ENCODE measurements around the gene EGFLAM. TPM values are rescaled to one million over a fixed set of nuclear protein-coding genes. Genes with fewer than 3 reads are reported as not detected.
"Not testable (repeated sequence)": the region's sequence is repeated elsewhere in the genome, so short reads cannot be mapped to it uniquely, and the experiment has no call there.

EGFLAM gene
- total RNA-seq, 4 donors from 2014 or later = 3.5 to 6.7 (median 6.3) TPM

- H3K27ac ChIP-seq = no peak overlapping the region
- no peak for DNase-seq
- no peak overlapping the region for H3K4me3 ChIP-seq (replicated peaks in 1 of 3)
- no peaks in the 10 kb centered on the region for H3K36me3 ChIP-seq
- WGBS, 2 donors = 82 to 89% methylated on average over 5 of the region's 5 CpGs
- no peaks in the 10 kb centered on the region for H3K27me3 ChIP-seq
- TF ChIP-seq POLR2A (IDR thresholded peaks at IDR 0.05) (no peak), CTCF (IDR thresholded peaks at IDR 0.05) (no peak)
- no peaks in the 10 kb centered on the region for H3K9me3 ChIP-seq
- no peaks in the 10 kb centered on the region for H3K4me1 ChIP-seq
- intact Hi-C loops (cut with DNase I) = no loop called here
Measured at GRCh38 chr5:38329132-38329715, 70.9 kb downstream of the EGFLAM start.

- no peak for DNase-seq
- Histone ChIP-seq H3K9me3 (no peaks in the 10 kb centered on the region), H3K36me3 (no peaks in the 10 kb centered on the region), H3K27ac (no peak overlapping the region), H3K4me3 (replicated peaks in 1 of 3) (no peak overlapping the region), H3K4me1 (no peaks in the 10 kb centered on the region), H3K27me3 (no peaks in the 10 kb centered on the region)
- intact Hi-C loops (cut with DNase I) = no loop called here
- TF ChIP-seq POLR2A (IDR thresholded peaks at IDR 0.05) (no peak), CTCF (IDR thresholded peaks at IDR 0.05) (no peak)
- 83 to 92% methylated on average over 4 of the region's 4 CpGs for WGBS, 2 donors
Measured at GRCh38 chr5:38330207-38330606, 71.8 kb downstream of the EGFLAM start.

- Histone ChIP-seq H3K4me1 (no peaks in the 10 kb centered on the region), H3K27me3 (no peaks in the 10 kb centered on the region), H3K4me3 (replicated peaks in 1 of 3) (no peak overlapping the region), H3K9me3 (no peaks in the 10 kb centered on the region), H3K27ac (no peak overlapping the region), H3K36me3 (no peaks in the 10 kb centered on the region)
- intact Hi-C loops (cut with DNase I) = no loop called here
- WGBS, 2 donors = 71 to 81% methylated on average over 3 of the region's 3 CpGs
- TF ChIP-seq POLR2A (IDR thresholded peaks at IDR 0.05) (no peak), CTCF (IDR thresholded peaks at IDR 0.05) (no peak)
- DNase-seq = no peak
Measured at GRCh38 chr5:38331831-38332230, 73.5 kb downstream of the EGFLAM start.

- H3K36me3 ChIP-seq; H3K27me3 ChIP-seq; intact Hi-C loops (cut with DNase I); H3K4me3 ChIP-seq (replicated peaks in 1 of 3); H3K9me3 ChIP-seq; H3K4me1 ChIP-seq; H3K27ac ChIP-seq; DNase-seq: not testable (repeated sequence)
- 90% methylated on average over 4 of the region's 4 CpGs for WGBS, 2 donors
Measured at GRCh38 chr5:38333181-38333580, 74.8 kb downstream of the EGFLAM start.

- no peaks in the 10 kb centered on the region for H3K4me1 ChIP-seq
- no peak for TF ChIP-seq POLR2A (IDR thresholded peaks at IDR 0.05)
- TF ChIP-seq CTCF (IDR thresholded peaks at IDR 0.05) = no peak
- no peak overlapping the region for H3K27ac ChIP-seq
- intact Hi-C loops (cut with DNase I) = no loop called here
- DNase-seq = no peak
- no peak overlapping the region for H3K4me3 ChIP-seq (replicated peaks in 1 of 3)
- no peaks in the 10 kb centered on the region for H3K27me3 ChIP-seq
- no peaks in the 10 kb centered on the region for H3K9me3 ChIP-seq
- 44 to 55% methylated on average over 11 of the region's 11 CpGs for WGBS, 2 donors
- no peaks in the 10 kb centered on the region for H3K36me3 ChIP-seq
Measured at GRCh38 chr5:38338455-38338854, 80.1 kb downstream of the EGFLAM start.

GRCh38 chr5:38339446-38339845 lies 81.1 kb downstream of the EGFLAM start:
- DNase-seq = no peak
- Histone ChIP-seq H3K27ac (no peak overlapping the region), H3K4me1 (no peaks in the 10 kb centered on the region), H3K9me3 (no peaks in the 10 kb centered on the region), H3K4me3 (replicated peaks in 1 of 3) (no peak overlapping the region), H3K36me3 (no peaks in the 10 kb centered on the region), H3K27me3 (no peaks in the 10 kb centered on the region)
- intact Hi-C loops (cut with DNase I) = no loop called here
- TF ChIP-seq CTCF (IDR thresholded peaks at IDR 0.05) (no peak), POLR2A (IDR thresholded peaks at IDR 0.05) (no peak)
- 32 to 40% methylated on average over 3 of the region's 3 CpGs for WGBS, 2 donors
